ENCODE measurements around the gene CDKN2AIPNL.

The CDKN2AIPNL gene

GRCh38 chr5:134427540-134428041 lies 15.9 kb upstream of the CDKN2AIPNL start:
- no peak overlapping the region for H3K4me3 ChIP-seq (ENCODE audit: low read length, poor library complexity, severe bottlenecking)
- H3K4me2 ChIP-seq (ENCODE audit: low read depth, low read length, poor library complexity, severe bottlenecking), result no peak overlapping the region
- no peaks in the 10 kb centered on the region for H3F3A ChIP-seq (ENCODE audit: low read depth)
- no peaks in the 10 kb centered on the region for H4K20me1 ChIP-seq (ENCODE audit: insufficient read depth, low read length, poor library complexity, severe bottlenecking)
- no peak overlapping the region for H3K9ac ChIP-seq (ENCODE audit: low read depth, low read length, poor library complexity, severe bottlenecking)
- TF ChIP-seq EZH2phosphoT487 (IDR thresholded peaks at IDR 0.05; ENCODE audit: borderline replicate concordance), result no peak
- TF ChIP-seq CTCF (conservative IDR thresholded peaks at IDR 0.05; ENCODE audit: low read length), result no peak
- H3K36me3 ChIP-seq (ENCODE audit: insufficient read depth, low read length), result no peaks in the 10 kb centered on the region
- no peaks in the 10 kb centered on the region for H3K9me2 ChIP-seq (replicated peaks; ENCODE audit: low read depth, low read length)
- H3K9me3 ChIP-seq (ENCODE audit: insufficient read depth, low read depth, low read length), result no peaks in the 10 kb centered on the region
- no peaks in the 10 kb centered on the region for H3K4me1 ChIP-seq (ENCODE audit: insufficient read depth, low read length, poor library complexity, severe bottlenecking)
- H3K27me3 ChIP-seq (ENCODE audit: insufficient read depth, low read length, poor library complexity, severe bottlenecking), result no peaks in the 10 kb centered on the region
- no peaks in the 10 kb centered on the region for H3K79me2 ChIP-seq (ENCODE audit: insufficient read depth, low read length)
- no peak overlapping the region for H2AFZ ChIP-seq (ENCODE audit: low read length)

GRCh38 chr5:134426361-134426760 lies 14.7 kb upstream of the CDKN2AIPNL start:
- Histone ChIP-seq H3K4me2 (ENCODE audit: low read depth, low read length, poor library complexity, severe bottlenecking) (no peak overlapping the region), H3K27me3 (ENCODE audit: insufficient read depth, low read length, poor library complexity, severe bottlenecking) (no peaks in the 10 kb centered on the region), H4K20me1 (ENCODE audit: insufficient read depth, low read length, poor library complexity, severe bottlenecking) (no peaks in the 10 kb centered on the region), H3K9me3 (ENCODE audit: insufficient read depth, low read depth, low read length) (no peaks in the 10 kb centered on the region), H3K9ac (ENCODE audit: low read depth, low read length, poor library complexity, severe bottlenecking) (no peak overlapping the region), H3K36me3 (ENCODE audit: insufficient read depth, low read length) (no peaks in the 10 kb centered on the region), H3K4me1 (ENCODE audit: insufficient read depth, low read length, poor library complexity, severe bottlenecking) (no peaks in the 10 kb centered on the region), H3K4me3 (ENCODE audit: low read length, poor library complexity, severe bottlenecking) (no peak overlapping the region), H2AFZ (ENCODE audit: low read length) (no peak overlapping the region), H3F3A (ENCODE audit: low read depth) (no peaks in the 10 kb centered on the region), H3K79me2 (ENCODE audit: insufficient read depth, low read length) (no peaks in the 10 kb centered on the region), H3K9me2 (replicated peaks; ENCODE audit: low read depth, low read length) (no peaks in the 10 kb centered on the region)
- no peak for TF ChIP-seq CTCF (conservative IDR thresholded peaks at IDR 0.05; ENCODE audit: low read length)
- TF ChIP-seq EZH2phosphoT487 (IDR thresholded peaks at IDR 0.05; ENCODE audit: borderline replicate concordance), result no peak

GRCh38 chr5:134423376-134423775 lies 11.7 kb upstream of the CDKN2AIPNL start:
- Histone ChIP-seq H3K27me3 (ENCODE audit: insufficient read depth, low read length, poor library complexity, severe bottlenecking) (no peaks in the 10 kb centered on the region), H3K9me3 (ENCODE audit: insufficient read depth, low read depth, low read length) (no peaks in the 10 kb centered on the region), H3K4me2 (ENCODE audit: low read depth, low read length, poor library complexity, severe bottlenecking) (no peak overlapping the region), H3K79me2 (ENCODE audit: insufficient read depth, low read length) (no peaks in the 10 kb centered on the region), H2AFZ (ENCODE audit: low read length) (no peak overlapping the region), H3K9me2 (replicated peaks; ENCODE audit: low read depth, low read length) (no peaks in the 10 kb centered on the region), H3K4me1 (ENCODE audit: insufficient read depth, low read length, poor library complexity, severe bottlenecking) (no peaks in the 10 kb centered on the region), H4K20me1 (ENCODE audit: insufficient read depth, low read length, poor library complexity, severe bottlenecking) (no peaks in the 10 kb centered on the region), H3K36me3 (ENCODE audit: insufficient read depth, low read length) (no peaks in the 10 kb centered on the region), H3K4me3 (ENCODE audit: low read length, poor library complexity, severe bottlenecking) (no peak overlapping the region), H3F3A (ENCODE audit: low read depth) (no peaks in the 10 kb centered on the region), H3K9ac (ENCODE audit: low read depth, low read length, poor library complexity, severe bottlenecking) (no peak overlapping the region)
- no peak for TF ChIP-seq EZH2phosphoT487 (IDR thresholded peaks at IDR 0.05; ENCODE audit: borderline replicate concordance)
- TF ChIP-seq CTCF (conservative IDR thresholded peaks at IDR 0.05; ENCODE audit: low read length), result no peak

Measured in Loucy (cell line).